Measurements from ENCODE around the gene RPS10. TPM values are rescaled to one million over a fixed set of nuclear protein-coding genes. Genes with fewer than 3 reads are reported as not detected.
A peak's percentile ranks its signal among the peaks of the same experiment; 100 is the strongest.

RPS10 gene
- polyA plus RNA-seq, 1 donor from 2014 or later = 3,258 TPM

- no peaks in the 10 kb centered on the region for H3K9me3 ChIP-seq (ENCODE audit: low read length)
- H3K9ac ChIP-seq (ENCODE audit: low read length) = no peak overlapping the region
- peak overlapping the region; percentile 37 for H3K4me3 ChIP-seq (ENCODE audit: low read length)
- no peak overlapping the region for H3K4me2 ChIP-seq (ENCODE audit: low read length)
- H2AFZ ChIP-seq (ENCODE audit: low read depth, low read length) = no peak overlapping the region
- TF ChIP-seq EP300 (conservative IDR thresholded peaks at IDR 0.05; ENCODE audit: poor library complexity, severe bottlenecking) (no peak), EZH2 (IDR thresholded peaks at IDR 0.05; ENCODE audit: borderline replicate concordance, insufficient read depth, low read length, poor library complexity, severe bottlenecking) (no peak), REST (IDR thresholded peaks at IDR 0.05; ENCODE audit: borderline replicate concordance) (no peak), POLR2AphosphoS5 (IDR thresholded peaks at IDR 0.05) (no peak), SMC3 (conservative IDR thresholded peaks at IDR 0.05; ENCODE audit: poor library complexity) (no peak), CTCF (IDR thresholded peaks at IDR 0.05; ENCODE audit: poor library complexity, severe bottlenecking) (no peak), TAF1 (IDR thresholded peaks at IDR 0.05; ENCODE audit: low read depth) (no peak), MXI1 (conservative IDR thresholded peaks at IDR 0.05; ENCODE audit: poor library complexity, severe bottlenecking) (no peak), RAD21 (conservative IDR thresholded peaks at IDR 0.05) (no peak)
- no peak overlapping the region for H3K27ac ChIP-seq (ENCODE audit: low read length)
- H4K20me1 ChIP-seq (ENCODE audit: insufficient read depth) = peaks cover 4% of the 10 kb centered on the region
- H3K79me2 ChIP-seq (replicated peaks; ENCODE audit: insufficient read depth, low read length) = peaks cover 80% of the 10 kb centered on the region
- H3K27me3 ChIP-seq (ENCODE audit: insufficient read depth, low read depth, low read length) = no peaks in the 10 kb centered on the region
- no peaks in the 10 kb centered on the region for H3F3A ChIP-seq (ENCODE audit: insufficient read depth, low read length, poor library complexity, severe bottlenecking)
- H3K9me2 ChIP-seq (ENCODE audit: insufficient read depth, low read length) = no peaks in the 10 kb centered on the region
- no peaks in the 10 kb centered on the region for H3K36me3 ChIP-seq (ENCODE audit: insufficient read depth, low read length)
Observed at GRCh38 chr6:34388421-34388820, 37.4 kb downstream of the RPS10 start.

GRCh38 chr6:34386316-34387137 lies 39.3 kb downstream of the RPS10 start:
- peaks cover 4% of the 10 kb centered on the region for H4K20me1 ChIP-seq (ENCODE audit: insufficient read depth)
- H3K36me3 ChIP-seq (ENCODE audit: insufficient read depth, low read length) = no peaks in the 10 kb centered on the region
- H3K9me2 ChIP-seq (ENCODE audit: insufficient read depth, low read length) = no peaks in the 10 kb centered on the region
- no peak for TF ChIP-seq EP300 (conservative IDR thresholded peaks at IDR 0.05; ENCODE audit: poor library complexity, severe bottlenecking)
- TF ChIP-seq EZH2 (IDR thresholded peaks at IDR 0.05; ENCODE audit: borderline replicate concordance, insufficient read depth, low read length, poor library complexity, severe bottlenecking) = no peak
- TF ChIP-seq REST (IDR thresholded peaks at IDR 0.05; ENCODE audit: borderline replicate concordance) = no peak
- no peak for TF ChIP-seq TAF1 (IDR thresholded peaks at IDR 0.05; ENCODE audit: low read depth)
- no peak for TF ChIP-seq MXI1 (conservative IDR thresholded peaks at IDR 0.05; ENCODE audit: poor library complexity, severe bottlenecking)
- no peak for TF ChIP-seq RAD21 (conservative IDR thresholded peaks at IDR 0.05)
- TF ChIP-seq POLR2AphosphoS5 (IDR thresholded peaks at IDR 0.05) = no peak
- no peak for TF ChIP-seq CTCF (IDR thresholded peaks at IDR 0.05; ENCODE audit: poor library complexity, severe bottlenecking)
- TF ChIP-seq SMC3 (conservative IDR thresholded peaks at IDR 0.05; ENCODE audit: poor library complexity) = no peak
- H2AFZ ChIP-seq (ENCODE audit: low read depth, low read length) = no peak overlapping the region
- H3K4me3 ChIP-seq (ENCODE audit: low read length) = no peak overlapping the region
- H3K9me3 ChIP-seq (ENCODE audit: low read length) = no peaks in the 10 kb centered on the region
- H3K4me2 ChIP-seq (ENCODE audit: low read length) = no peak overlapping the region
- peaks cover 89% of the 10 kb centered on the region for H3K79me2 ChIP-seq (replicated peaks; ENCODE audit: insufficient read depth, low read length)
- no peaks in the 10 kb centered on the region for H3K27me3 ChIP-seq (ENCODE audit: insufficient read depth, low read depth, low read length)
- no peak overlapping the region for H3K27ac ChIP-seq (ENCODE audit: low read length)
- H3F3A ChIP-seq (ENCODE audit: insufficient read depth, low read length, poor library complexity, severe bottlenecking) = no peaks in the 10 kb centered on the region
- no peak overlapping the region for H3K9ac ChIP-seq (ENCODE audit: low read length)

All from neural cell (in vitro differentiated cells).